HEK293T (cell line): Measurements from ENCODE around the gene SLC45A3.

Experiments used
- ARNT ChIP-seq: fragments of 450-650 bp; IDR thresholded peaks from 2 replicates; pipeline ENCODE4 v1.6.1; 2017; ENCODE audit warnings: mild to moderate bottlenecking
- BHLHE40 ChIP-seq: fragments of 450-650 bp; IDR thresholded peaks from 2 replicates; pipeline ENCODE4 v1.6.1; 2016; ENCODE audit warnings: mild to moderate bottlenecking, moderate library complexity, borderline replicate concordance
- ELF4 ChIP-seq: fragments of 450-650 bp; IDR thresholded peaks from 2 replicates; pipeline ENCODE4 v1.6.1; 2017; ENCODE audit warnings: antibody characterized with exemption
- FOXK2 ChIP-seq: fragments of 450-650 bp; IDR thresholded peaks from 2 replicates; pipeline ENCODE4 v1.6.1; 2016; ENCODE audit warnings: mild to moderate bottlenecking
- FOXM1 ChIP-seq: fragments of 450-650 bp; IDR thresholded peaks from 2 replicates; pipeline ENCODE4 v1.6.1; 2017; ENCODE audit warnings: mild to moderate bottlenecking, borderline replicate concordance
- HDGF ChIP-seq: fragments of 450-650 bp; IDR thresholded peaks from 2 replicates; pipeline ENCODE4 v1.6.1; 2017; ENCODE audit warnings: antibody characterized with exemption, borderline replicate concordance
- SP1 ChIP-seq: fragments of 450-650 bp; IDR thresholded peaks from 2 replicates; pipeline ENCODE4 v1.6.1; 2017
- ZNF384 ChIP-seq: fragments of 450-650 bp; IDR thresholded peaks from 2 replicates; pipeline ENCODE4 v1.6.1; 2016

DNA sequence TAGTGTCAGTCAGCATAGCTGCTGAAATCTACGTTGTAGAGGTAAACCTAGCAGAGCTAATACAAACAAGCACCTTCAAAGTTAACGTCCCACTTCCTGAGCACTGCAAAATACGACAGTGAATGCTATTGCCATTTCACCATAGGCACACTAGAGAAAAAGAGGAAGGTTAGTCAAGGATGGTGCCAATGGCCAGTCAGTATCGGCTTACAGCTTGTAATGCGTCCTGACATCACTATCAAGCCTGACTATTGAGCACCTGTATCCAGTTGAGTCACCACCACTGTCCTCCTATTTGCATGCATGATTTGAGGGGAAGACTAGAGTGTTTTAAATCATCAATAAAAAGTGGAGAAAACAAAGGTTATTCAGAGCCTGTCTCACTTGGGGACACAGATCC lies 35.3 kb upstream of the SLC45A3 start:
- no peak for TF ChIP-seq ELF4
- TF ChIP-seq SP1: no peak
- TF ChIP-seq HDGF: no peak
- no peak for TF ChIP-seq BHLHE40
- no peak for TF ChIP-seq ARNT
- TF ChIP-seq FOXK2: no peak
- TF ChIP-seq FOXM1: no peak
- no peak for TF ChIP-seq ZNF384
